Measurements from ENCODE around the gene LCN10.

- no peak for TF ChIP-seq ZFP30 (CRISPR knock-in tag; IDR thresholded peaks at IDR 0.05)
- TF ChIP-seq TSHZ2 (CRISPR knock-in tag; IDR thresholded peaks at IDR 0.05): peak; percentile 23; the same call in 1 of the 2 replicates
- no peak for TF ChIP-seq PPARA (CRISPR knock-in tag; IDR thresholded peaks at IDR 0.05; ENCODE audit: borderline replicate concordance)
- no peak for TF ChIP-seq ZNF565 (CRISPR knock-in tag; conservative IDR thresholded peaks at IDR 0.05; ENCODE audit: low read depth)
- no peak for TF ChIP-seq CSDC2 (CRISPR knock-in tag; IDR thresholded peaks at IDR 0.05)
- TF ChIP-seq PATZ1 (CRISPR knock-in tag; IDR thresholded peaks at IDR 0.05; ENCODE audit: borderline replicate concordance): 0 out of 2 replicates have a peak, but pooled peaks have one; percentile 58
- no peak for TF ChIP-seq ARNTL (CRISPR knock-in tag; IDR thresholded peaks at IDR 0.05; ENCODE audit: borderline replicate concordance, low read depth)
- TF ChIP-seq SNAI2 (CRISPR knock-in tag; IDR thresholded peaks at IDR 0.05): no peak
- TF ChIP-seq BACH2 (CRISPR knock-in tag; IDR thresholded peaks at IDR 0.05; ENCODE audit: borderline replicate concordance): no peak
- 0 out of 2 replicates have a peak, but pooled peaks have one; percentile 18 for TF ChIP-seq GLIS3 (CRISPR knock-in tag; IDR thresholded peaks at IDR 0.05)
- no peak for TF ChIP-seq CREB5 (CRISPR knock-in tag; IDR thresholded peaks at IDR 0.05; ENCODE audit: low read depth)
- no peak for TF ChIP-seq CSRNP3 (CRISPR knock-in tag; IDR thresholded peaks at IDR 0.05)
Measured at GRCh38 chr9:136728080-136728547, 14.6 kb downstream of the LCN10 start.
